Measurements from ENCODE around the gene AVP. TPM values are rescaled to one million over a fixed set of nuclear protein-coding genes. Genes with fewer than 3 reads are reported as not detected.

Gene AVP
- total and polyA plus RNA-seq, 2 of the 13 experiments (the other 11 are each of a cell fraction or from before 2014, with no cell fraction given) = 0.12 TPM; not detected in 1

DNA sequence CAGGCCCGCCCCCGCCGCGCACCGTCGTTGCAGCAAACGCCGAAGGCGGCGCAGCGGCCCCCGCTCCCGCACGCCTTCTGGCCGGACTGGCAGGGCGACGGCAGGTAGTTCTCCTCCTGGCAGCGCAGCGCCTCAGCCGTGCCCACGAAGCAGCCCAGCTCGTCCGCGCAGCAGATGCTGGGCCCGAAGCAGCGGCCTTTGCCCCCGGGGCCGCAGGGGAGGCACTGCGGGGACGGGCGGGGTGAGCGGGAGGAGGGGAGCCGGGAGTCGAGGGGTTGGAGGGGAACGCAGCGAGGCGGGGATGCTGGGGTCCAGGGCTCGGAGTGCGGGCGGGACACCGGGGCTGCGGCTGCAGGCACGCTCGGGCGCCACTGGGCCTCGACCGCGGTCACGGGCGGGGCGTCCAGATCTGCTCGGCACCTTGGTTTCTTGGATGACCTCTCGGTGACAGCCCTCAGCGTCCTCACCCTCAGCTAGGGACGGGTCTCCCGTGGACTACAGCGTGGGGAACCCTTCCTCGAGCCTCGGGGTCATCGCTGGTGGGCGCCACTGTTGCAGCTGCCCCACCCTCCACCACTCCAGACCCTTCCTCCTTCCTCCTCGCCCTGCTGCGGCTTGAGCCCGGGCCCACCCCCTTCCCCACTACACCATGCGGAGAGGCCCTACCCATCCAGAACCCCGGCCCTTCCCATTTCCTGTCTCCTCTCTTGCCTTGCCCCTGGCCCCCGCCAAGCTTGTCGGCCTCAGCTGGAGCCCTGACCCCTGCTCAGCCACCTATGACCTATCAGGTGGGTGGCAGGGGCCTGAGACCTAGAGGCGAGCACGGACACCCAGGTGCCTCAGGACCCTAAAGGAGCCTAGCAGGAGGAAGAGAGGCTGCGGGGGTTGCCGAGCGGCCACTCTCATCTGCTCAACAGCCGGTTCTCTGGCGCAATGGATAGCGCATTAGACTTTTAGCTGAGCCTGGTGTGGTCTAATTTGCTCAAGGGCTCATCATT lies 1.3 kb downstream of the AVP start (continued):
- TF ChIP-seq ZBTB40 (IDR thresholded peaks at IDR 0.05) = no peak
- TF ChIP-seq ZBTB40 (CRISPR knock-in tag; IDR thresholded peaks at IDR 0.05) = peak; percentile 26; the same call in 1 of the 2 replicates
- TF ChIP-seq MAX (IDR thresholded peaks at IDR 0.05) = peak; percentile 44; the same call in 1 of the 2 replicates
- TF ChIP-seq ZNF350 (CRISPR knock-in tag; IDR thresholded peaks at IDR 0.05; ENCODE audit: borderline replicate concordance, low read depth) = peak; percentile 29; the same call in 1 of the 2 replicates
- TF ChIP-seq, protein P1, sequence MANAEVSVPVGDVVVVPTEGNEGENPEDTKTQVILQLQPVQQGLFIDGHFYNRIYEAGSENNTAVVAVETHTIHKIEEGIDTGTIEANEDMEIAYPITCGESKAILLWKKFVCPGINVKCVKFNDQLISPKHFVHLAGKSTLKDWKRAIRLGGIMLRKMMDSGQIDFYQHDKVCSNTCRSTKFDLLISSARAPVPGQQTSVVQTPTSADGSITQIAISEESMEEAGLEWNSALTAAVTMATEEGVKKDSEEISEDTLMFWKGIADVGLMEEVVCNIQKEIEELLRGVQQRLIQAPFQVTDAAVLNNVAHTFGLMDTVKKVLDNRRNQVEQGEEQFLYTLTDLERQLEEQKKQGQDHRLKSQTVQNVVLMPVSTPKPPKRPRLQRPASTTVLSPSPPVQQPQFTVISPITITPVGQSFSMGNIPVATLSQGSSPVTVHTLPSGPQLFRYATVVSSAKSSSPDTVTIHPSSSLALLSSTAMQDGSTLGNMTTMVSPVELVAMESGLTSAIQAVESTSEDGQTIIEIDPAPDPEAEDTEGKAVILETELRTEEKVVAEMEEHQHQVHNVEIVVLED (CRISPR knock-in tag; IDR thresholded peaks at IDR 0.05; ENCODE audit: borderline replicate concordance) = no peak
- TF ChIP-seq, protein P2, sequence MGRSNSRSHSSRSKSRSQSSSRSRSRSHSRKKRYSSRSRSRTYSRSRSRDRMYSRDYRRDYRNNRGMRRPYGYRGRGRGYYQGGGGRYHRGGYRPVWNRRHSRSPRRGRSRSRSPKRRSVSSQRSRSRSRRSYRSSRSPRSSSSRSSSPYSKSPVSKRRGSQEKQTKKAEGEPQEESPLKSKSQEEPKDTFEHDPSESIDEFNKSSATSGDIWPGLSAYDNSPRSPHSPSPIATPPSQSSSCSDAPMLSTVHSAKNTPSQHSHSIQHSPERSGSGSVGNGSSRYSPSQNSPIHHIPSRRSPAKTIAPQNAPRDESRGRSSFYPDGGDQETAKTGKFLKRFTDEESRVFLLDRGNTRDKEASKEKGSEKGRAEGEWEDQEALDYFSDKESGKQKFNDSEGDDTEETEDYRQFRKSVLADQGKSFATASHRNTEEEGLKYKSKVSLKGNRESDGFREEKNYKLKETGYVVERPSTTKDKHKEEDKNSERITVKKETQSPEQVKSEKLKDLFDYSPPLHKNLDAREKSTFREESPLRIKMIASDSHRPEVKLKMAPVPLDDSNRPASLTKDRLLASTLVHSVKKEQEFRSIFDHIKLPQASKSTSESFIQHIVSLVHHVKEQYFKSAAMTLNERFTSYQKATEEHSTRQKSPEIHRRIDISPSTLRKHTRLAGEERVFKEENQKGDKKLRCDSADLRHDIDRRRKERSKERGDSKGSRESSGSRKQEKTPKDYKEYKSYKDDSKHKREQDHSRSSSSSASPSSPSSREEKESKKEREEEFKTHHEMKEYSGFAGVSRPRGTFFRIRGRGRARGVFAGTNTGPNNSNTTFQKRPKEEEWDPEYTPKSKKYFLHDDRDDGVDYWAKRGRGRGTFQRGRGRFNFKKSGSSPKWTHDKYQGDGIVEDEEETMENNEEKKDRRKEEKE (IDR thresholded peaks at IDR 0.05) = no peak
- TF ChIP-seq POLR2A (IDR thresholded peaks at IDR 0.05; ENCODE audit: insufficient read depth in 1 of 2, low read depth in 2 of 2, low read length in 2 of 2) = no peak
- TF ChIP-seq ZC3H13 (CRISPR knock-in tag; IDR thresholded peaks at IDR 0.05) = no peak
- TF ChIP-seq HIVEP1 (CRISPR knock-in tag; IDR thresholded peaks at IDR 0.05) = peak; percentile 62
- no peak for TF ChIP-seq AGO2 (optimal IDR thresholded peaks at IDR 0.05; ENCODE audit: low read depth, low read length)
- peak; percentile 27; the same call in 1 of the 2 replicates for TF ChIP-seq ZNF776 (CRISPR knock-in tag; IDR thresholded peaks at IDR 0.05)

All from HepG2 (cell line).